GM06990 (cell line): ENCODE measurements around the gene CNTNAP2.

Source experiments
- DNase-seq: peaks from one replicate; pipeline ENCODE4 v3.0.0-alpha.2; 2011; ENCODE audit not compliant: insufficient read length; ENCODE audit errors: extremely low read depth
- H3K27me3 ChIP-seq: replicated peaks from 2 replicates; pipeline ENCODE4 v1.6.0; 2011; ENCODE audit warnings: low read length; ENCODE audit not compliant: control insufficient read depth, insufficient read depth
- H3K36me3 ChIP-seq: 2 replicates; pipeline ENCODE4 v1.5.1; 2011; ENCODE audit warnings: low read length; ENCODE audit not compliant: control insufficient read depth, insufficient read depth
- H3K4me3 ChIP-seq: replicated peaks from 2 replicates; pipeline ENCODE4 v1.5.1; 2011; ENCODE audit warnings: low read depth, mild to moderate bottlenecking, control low read depth, low read length
- CTCF ChIP-seq: IDR thresholded peaks from 2 replicates; pipeline ENCODE4 v1.5.1; 2011; ENCODE audit warnings: low read length, control low read depth, mild to moderate bottlenecking, inconsistent platforms; ENCODE audit not compliant: insufficient read depth, poor library complexity, severe bottlenecking

CNTNAP2 gene

GRCh38 chr7:147805996-147806576 lies 1689.5 kb downstream of the CNTNAP2 start:
- TF ChIP-seq CTCF, result no peak
- no peak overlapping the region for H3K4me3 ChIP-seq
- no peaks in the 10 kb centered on the region for H3K27me3 ChIP-seq
- DNase-seq, result no peak
- no peaks in the 10 kb centered on the region for H3K36me3 ChIP-seq

- DNase-seq, result no peak
- no peaks in the 10 kb centered on the region for H3K36me3 ChIP-seq
- TF ChIP-seq CTCF, result no peak
Observed at GRCh38 chr7:147809786-147810185, 1693.2 kb downstream of the CNTNAP2 start.

GRCh38 chr7:147810269-147810668 lies 1693.7 kb downstream of the CNTNAP2 start:
- no peak for TF ChIP-seq CTCF
- Histone ChIP-seq H3K36me3 (no peaks in the 10 kb centered on the region), H3K4me3 (no peak overlapping the region), H3K27me3 (no peaks in the 10 kb centered on the region)
- no peak for DNase-seq

More at GRCh38 chr7:147809786-147810185, 1693.2 kb downstream of the CNTNAP2 start:
- no peak overlapping the region for H3K4me3 ChIP-seq
- no peaks in the 10 kb centered on the region for H3K27me3 ChIP-seq

- no peaks in the 10 kb centered on the region for H3K27me3 ChIP-seq
- TF ChIP-seq CTCF, result no peak
- H3K36me3 ChIP-seq, result no peaks in the 10 kb centered on the region
- no peak for DNase-seq
- H3K4me3 ChIP-seq, result no peak overlapping the region
Observed at GRCh38 chr7:147811923-147812322, 1695.3 kb downstream of the CNTNAP2 start.

- no peak for TF ChIP-seq CTCF
- H3K27me3 ChIP-seq, result no peaks in the 10 kb centered on the region
- no peak for DNase-seq
Observed at GRCh38 chr7:147813316-147813715, 1696.7 kb downstream of the CNTNAP2 start.

GRCh38 chr7:147818317-147818716 lies 1701.7 kb downstream of the CNTNAP2 start:
- DNase-seq, result no peak
- no peak overlapping the region for H3K4me3 ChIP-seq
- no peak for TF ChIP-seq CTCF
- no peaks in the 10 kb centered on the region for H3K27me3 ChIP-seq
- H3K36me3 ChIP-seq, result no peaks in the 10 kb centered on the region

More at GRCh38 chr7:147813316-147813715, 1696.7 kb downstream of the CNTNAP2 start:
- H3K36me3 ChIP-seq, result no peaks in the 10 kb centered on the region
- no peak overlapping the region for H3K4me3 ChIP-seq
